SK-MEL-5 (cell line): ENCODE results near the gene INTS15. TPM values are rescaled to one million over a fixed set of nuclear protein-coding genes. Genes with fewer than 3 reads are reported as not detected.
A peak's percentile ranks its signal among the peaks of the same experiment; 100 is the strongest.

Source experiments
- DNase-seq: peaks from one replicate; pipeline ENCODE4 v3.0.0-alpha.2; 2016; ENCODE audit warnings: low read depth, low spot score
- in situ Hi-C: cut with HindIII; loops from 2 replicates; pipeline ENCODE4 v1.10.0; 2016; ENCODE audit warnings: low sequenced_read_pairs, high pct_unique_total_duplicates, low pct_unique_long_range_greater_than_20kb
- polyA plus RNA-seq, 2 experiments: library from polyadenylated mRNA; depleted of rRNA; stranded (reverse); fragments of >200 nt; gene quantifications; 2 replicates each; pipeline ENCODE4 v1.2.3, GENCODE V29; 2015
- total RNA-seq: library from RNA; depleted of rRNA; stranded (reverse); fragments of >200 nt; shearing (Covaris generic); gene quantifications from 2 replicates; pipeline ENCODE4 v1.2.3, GENCODE V29; 2014; rRNA removed

The INTS15 gene
- total RNA-seq: 18.5 and 28.2 TPM in 2 replicates
- polyA plus RNA-seq (2015; cell fraction: cytosol; rRNA removed): 57.8 and 57.9 TPM in 2 replicates
- polyA plus RNA-seq (2015; cell fraction: nucleus; rRNA removed): 36.7 and 70.3 TPM in 2 replicates

DNA sequence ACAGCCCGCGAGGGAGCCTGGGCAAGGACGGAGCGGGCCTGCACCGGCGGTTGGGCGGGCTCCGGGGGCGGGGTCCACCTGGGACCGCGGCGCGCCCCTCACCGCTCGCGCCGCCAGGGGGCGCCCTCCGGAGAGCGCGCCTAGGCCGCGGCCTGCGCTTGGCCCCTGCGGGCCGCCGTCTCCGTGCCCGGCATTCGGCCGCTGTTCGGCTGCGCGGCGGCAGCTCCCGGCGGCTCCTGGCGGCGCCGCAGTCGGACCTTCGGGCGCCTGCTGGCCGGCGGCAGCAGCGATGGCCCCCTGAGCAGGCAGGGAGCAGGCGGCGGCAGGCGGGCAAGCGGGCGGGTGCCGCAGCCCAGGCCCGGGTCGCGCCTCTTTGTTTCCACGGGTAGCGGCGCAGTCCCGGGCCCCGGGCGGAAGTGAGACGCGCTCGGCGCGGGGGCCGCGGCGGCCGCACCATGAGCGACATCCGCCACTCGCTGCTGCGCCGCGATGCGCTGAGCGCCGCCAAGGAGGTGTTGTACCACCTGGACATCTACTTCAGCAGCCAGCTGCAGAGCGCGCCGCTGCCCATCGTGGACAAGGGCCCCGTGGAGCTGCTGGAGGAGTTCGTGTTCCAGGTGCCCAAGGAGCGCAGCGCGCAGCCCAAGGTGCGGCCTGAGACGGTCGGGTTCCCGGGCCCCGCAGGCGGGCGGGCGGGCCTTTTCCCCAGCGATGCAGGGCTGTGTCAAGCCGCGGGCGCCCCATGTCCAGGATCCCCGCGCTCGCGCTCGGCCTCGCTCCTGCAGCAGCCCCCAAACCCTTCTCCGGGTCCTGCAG, at the start of gene INTS15:
INTS15 (plus strand) TSS at position 193 of the 816 bp plus-strand sequence; CDS start at position 456, 263 bp downstream.
- peak; percentile 82 for DNase-seq
- in situ Hi-C loops: no loop called here

DNA sequence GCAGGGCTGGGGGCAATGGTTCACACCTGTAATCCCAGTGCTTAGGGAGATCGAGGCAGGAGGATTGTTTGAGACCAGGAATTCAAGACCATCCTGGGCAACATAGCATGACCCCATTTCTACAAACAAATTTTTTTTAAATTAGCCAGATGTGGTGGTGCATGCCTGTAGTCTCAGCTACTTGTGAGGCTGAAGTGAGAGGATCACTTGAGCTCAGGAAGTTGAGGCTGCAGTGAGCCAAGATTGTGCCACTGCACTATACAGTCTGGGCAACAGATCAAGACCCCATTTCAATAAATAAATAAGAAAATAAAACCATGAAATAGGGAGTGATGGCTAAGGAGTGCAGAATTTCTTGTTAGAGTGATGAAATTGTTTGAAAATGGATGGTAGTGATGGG, 47.5 kb upstream of the INTS15 start:
- in situ Hi-C loops: no loop called here
- no peak for DNase-seq

DNA sequence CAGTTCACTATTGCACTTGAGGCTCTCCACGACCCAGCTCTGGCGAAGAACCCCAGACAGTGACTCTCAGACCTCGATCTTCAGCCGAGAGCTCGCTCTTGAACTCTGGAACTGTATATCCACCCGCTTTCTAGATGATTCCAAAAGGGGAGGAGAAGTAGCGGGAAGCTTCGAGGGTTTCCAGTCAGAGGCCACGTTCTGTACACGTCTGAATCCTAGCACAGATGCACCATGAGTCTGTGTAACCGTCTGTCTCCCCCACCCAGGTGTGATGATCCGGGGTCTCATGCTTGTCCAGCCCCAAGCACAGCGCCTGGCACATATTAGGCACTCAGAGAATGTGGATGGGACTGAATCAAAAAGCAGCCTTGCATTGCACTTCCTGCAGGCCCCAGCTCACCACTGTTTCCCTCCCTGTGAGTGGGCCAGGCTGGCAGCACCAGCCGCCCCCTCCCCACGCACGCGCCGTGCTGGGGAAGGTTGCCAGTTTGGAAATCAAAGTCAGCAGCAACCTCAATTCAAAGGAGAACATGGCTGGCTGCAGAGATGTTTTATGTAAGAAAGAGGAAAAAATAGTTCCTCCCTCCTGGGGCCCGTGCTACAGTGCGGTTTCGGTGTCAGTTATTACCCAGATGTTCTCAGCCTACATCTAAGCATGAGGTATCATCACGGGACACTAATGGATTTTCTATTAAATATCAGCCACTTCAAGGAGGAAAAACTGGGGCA, 44.3 kb upstream of the INTS15 start:
- no peak for DNase-seq
- in situ Hi-C loops: no loop called here

DNA sequence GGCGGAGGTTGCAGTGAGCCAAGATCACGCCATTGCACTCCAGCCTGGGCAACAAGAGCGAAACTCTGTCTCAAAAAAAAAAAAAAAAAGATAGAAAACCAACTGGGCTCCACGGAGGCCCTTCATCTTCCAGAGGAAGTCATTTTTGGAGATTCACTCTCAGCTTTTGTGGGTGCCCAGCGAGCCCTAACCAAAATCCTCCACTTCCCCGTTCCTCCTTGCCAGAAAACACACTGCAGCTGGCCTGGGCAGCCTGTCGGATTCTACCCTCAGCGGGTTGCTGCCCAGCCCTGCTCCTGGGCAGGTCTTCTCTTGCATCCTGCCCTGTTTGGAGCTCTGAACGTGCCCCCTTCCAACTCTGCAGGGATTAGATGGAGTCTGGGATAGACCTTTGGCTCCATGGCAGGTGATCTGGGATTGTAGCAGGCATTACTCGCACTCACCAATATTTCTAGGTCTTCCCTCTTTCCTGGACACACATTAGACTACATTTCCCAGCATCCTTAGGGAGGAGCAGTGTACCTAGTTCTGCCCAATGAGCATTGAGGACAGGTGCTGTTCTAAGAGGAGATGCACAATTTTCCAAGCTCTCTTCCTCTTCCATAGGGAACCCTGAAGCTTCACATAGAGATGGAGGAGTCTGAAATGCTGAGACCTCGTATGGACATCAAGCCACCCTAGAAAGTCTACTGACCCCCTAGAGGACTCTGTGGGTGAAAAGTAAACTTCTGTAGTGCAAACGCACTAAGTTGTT, 43.1 kb upstream of the INTS15 start:
- in situ Hi-C loops: no loop called here
- peak; percentile 56 for DNase-seq

DNA sequence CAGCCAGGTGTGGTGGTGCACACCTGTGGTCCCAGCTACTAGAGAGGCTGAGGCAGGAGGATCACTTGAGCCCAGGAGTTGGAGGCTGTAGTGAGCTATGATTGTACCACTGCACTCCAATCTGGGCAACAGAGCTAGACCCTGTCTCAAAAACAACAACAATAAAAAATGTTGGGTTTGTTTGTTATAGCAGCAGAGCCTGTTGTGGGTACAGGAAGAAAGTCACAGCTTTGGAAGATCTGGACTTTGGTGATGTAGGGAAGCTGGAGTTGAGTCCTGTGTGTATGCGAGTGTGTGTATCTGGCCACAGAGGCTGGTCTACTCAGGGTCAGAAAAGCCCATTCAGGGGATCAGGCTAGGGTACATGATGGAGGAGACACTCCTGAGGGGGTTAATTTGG, 42.4 kb upstream of the INTS15 start:
- in situ Hi-C loops: no loop called here
- DNase-seq: no peak

DNA sequence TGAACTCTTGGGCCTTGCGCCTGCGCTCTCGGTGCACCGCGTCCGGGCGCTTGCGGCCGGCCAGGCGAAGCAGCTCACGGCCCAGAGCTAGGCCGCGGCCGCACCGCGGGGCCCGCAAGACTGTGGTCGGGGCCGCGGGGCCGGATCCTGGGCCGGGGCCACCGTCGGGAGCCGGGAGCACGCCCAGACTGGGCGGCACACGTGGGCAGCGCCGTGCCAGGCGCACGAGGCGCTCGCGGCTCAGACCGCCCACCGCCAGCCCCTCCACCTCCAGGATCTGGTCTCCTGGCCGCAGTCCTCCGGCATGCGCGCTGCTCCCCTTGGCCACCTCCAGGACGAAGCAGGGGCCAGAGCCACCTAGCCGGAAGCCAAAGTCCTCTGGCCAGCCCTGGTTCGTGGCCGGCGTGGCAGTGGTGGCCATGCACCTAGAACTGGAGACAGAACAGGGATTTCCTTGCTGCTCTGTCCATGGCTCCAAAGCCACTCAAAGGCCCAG, 38.8 kb upstream of the INTS15 start, which contains the start of gene GRID2IP:
GRID2IP (minus strand) TSS at position 446 of the 496 bp plus-strand sequence; CDS start at position 421, 25 bp downstream.
- in situ Hi-C loops: no loop called here
- DNase-seq: no peak

DNA sequence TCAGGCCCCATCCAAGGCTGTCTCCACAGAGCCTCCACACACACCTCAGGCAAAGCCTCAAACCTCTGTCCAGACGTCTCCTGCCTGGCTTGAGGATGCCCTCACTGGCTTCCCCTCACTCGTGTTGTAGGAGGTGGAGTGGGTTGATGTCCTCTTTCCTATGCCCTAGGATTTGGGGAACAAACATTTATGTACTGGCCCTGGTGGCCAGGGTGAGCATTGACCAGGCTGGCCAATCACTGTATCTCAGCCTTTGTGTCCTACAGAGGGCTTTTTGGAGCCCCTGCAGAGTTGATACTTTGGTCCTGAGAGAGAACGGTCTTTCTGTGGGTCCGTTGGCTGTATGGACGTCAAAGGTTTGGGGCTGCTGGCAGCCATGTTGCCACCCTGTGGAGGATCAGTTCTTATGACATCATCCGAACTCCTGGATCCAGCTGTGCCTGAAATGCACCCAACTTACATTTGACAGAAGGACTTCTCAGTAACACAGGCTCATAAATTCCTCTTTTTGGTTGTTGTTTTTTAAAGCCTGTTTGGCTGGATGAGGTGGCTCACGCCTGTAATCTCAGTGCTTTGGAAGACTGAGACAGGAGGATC, 36.3 kb upstream of the INTS15 start:
- DNase-seq: no peak
- in situ Hi-C loops: no loop called here

DNA sequence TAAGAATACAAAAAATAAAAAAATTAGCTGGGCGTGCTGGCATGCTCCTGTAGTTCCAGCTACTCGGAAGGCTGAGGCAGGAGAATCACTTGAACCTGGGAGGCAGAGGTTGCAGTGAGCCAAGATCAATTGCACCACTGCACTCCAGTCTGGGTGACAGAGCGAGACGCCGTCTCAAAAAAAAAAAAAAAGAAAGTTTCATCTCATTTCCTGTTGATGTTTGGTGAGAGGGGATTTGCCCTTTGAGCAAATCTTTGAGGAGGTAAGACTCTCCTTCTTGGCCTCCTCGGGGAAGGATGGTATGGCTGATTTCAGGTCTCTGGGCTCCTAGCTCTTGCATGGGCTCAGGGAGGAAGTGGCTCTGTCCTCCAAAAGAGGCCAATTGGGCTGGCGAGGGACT, 35.0 kb upstream of the INTS15 start:
- DNase-seq: no peak
- in situ Hi-C loops: no loop called here

DNA sequence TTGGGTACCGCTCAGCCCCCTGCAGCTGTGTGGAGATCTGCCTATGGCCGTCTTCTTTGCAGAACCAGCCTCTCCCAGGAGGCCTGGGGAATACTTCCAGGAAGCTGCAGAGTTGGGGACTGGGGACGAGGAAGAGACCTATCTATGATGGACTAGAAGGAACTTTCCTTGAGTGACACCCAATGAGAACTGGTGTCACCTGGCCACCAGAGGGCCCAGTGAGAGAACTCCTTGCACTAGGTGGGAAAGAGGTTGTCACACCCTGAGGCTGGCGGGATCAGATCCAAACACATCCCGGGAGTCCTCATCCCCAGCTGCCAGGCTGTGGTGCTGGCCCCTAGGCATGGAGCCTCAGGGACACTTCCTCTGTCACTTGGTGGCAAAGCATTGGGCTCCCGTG, 33.6 kb upstream of the INTS15 start:
- no peak for DNase-seq
- in situ Hi-C loops: no loop called here

DNA sequence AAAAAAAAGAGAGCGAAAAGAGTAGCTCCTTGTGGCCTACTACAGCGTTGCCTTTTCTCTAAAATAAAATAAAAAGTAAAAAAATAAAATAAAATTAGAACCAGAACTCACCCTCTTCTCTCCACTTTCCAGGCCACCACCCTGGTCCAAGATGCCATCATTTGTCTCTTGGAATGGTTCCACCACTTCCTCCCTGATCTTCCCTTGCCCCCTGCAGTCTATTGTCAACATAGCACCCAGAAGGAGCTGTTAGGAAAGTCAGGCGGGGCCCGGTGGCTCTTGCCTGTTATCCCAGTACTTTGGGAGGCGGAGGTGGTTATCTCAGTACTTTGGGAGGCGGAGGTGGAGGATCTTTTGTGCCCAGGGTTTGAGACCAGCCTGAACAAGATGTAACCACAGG, 31.0 kb upstream of the INTS15 start:
- DNase-seq: peak; percentile 91
- in situ Hi-C loops: no loop called here

DNA sequence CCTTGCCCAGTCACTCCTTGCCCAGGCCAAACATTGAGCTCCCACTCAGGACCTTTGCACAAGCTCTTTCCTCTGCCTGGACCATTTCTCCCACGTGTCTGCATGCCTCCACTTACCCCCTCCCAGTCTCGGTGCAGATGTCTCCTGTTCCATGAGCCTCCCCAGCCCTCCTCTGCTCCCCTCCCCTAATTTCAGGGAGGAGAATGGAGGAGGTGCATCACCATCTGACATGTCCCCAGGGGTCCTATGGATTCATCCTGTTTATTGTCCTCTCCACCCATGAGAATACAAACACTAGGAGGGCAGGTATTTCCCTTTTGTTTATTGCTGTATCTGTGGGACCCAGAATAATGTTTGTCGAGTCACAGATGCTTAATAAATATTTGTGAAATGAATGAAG, 29.9 kb upstream of the INTS15 start:
- in situ Hi-C loops: no loop called here
- DNase-seq: no peak

DNA sequence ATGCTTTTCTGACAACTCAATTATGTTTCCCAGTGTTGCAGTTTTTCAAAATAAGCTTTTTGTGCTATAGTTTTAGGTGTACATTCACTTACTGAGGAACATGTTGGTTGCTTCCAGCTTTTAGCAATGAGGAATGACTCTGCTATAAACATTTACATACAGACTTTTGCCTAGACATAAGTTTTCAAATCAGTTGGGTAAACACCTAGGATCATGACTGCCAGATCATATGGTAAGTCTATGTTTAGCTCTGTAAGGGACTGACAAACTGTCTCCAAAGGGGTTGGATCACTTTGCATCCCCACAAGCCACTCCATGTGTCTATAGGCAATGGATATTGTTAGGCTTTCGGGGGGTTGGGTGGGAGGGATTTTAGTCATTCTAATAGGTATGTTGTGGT, 27.7 kb upstream of the INTS15 start:
- DNase-seq: no peak
- in situ Hi-C loops: no loop called here

DNA sequence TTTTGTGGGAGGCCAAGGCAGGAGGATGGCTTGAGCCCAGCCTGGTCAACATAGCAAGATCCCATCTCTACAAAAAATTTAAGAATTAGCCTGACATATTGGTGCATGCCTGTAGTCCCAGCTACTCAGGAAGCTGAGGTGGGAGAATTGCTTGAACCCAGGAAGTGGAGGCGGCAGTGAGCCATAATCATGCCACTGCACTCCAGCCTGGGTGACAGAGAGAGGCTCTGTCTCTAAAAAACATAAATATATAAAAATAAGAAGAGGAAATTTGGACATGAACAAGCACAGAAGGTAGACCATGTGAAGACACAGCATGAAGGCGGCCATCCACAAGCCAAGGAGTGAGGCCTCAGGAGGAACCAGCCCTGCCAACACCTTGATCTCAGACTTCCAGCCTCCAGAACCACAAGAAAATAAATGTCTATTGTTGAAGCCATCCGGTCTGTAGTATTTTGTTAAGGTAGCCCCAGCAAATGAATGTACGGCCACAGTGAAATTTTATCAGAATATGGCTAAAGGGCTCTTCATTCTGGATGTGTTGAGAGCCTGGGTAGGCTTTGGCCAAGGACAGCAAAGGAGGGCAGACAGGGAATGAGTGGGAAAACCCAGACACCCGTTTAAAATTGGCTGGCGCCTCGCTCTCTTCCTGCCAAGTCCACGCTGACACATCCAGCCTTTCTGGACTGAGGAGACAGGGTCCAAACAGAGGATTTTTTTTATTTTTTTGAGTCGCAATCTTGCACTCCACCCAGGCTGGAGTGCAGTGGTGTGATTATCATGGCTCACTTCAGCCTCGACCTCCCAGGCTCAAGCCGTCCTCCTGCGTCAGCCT, 25.7 kb upstream of the INTS15 start:
- in situ Hi-C loops: no loop called here
- DNase-seq: no peak

DNA sequence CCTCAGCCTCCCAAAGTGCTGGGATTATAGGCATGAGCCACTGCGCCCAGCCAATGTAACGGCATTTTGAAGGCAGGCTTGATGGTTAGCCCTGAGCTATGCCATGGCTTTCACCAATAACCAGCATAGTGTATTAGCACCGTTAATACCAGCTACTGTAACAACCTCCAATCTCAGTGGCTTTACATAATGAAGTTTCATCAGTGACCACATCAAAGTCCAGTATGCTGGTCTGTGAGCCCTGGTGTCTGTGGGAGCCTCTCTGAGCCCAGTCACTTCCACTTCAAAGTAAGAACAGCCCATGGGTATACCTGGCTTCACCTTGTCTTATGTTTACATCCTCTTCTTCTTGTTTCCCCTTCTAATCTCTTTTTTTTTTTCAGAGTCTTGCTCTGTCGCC, 24.2 kb upstream of the INTS15 start:
- no peak for DNase-seq

DNA sequence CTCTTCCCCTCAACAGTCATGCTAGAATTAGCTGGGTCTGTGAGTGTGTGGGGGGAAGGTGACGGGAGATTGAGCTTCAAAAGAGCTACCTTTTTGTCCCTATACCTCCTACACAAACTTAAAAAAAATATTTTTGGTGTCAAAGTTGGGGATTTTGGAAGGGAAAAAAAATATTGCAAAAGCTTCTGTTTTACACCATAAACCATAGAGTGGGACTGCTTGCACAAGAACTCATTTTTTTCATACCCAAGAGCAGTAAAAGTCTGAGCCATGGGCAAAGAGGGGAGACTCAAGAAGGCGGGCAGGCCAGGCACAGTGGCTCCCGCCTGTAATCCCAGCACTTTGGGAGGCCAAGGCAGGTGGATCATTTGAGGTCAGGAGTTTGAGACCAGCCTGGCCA, 21.9 kb upstream of the INTS15 start:
- in situ Hi-C loops: no loop called here
- no peak for DNase-seq

More for the DNA sequence above, 24.2 kb upstream of the INTS15 start:
- in situ Hi-C loops: no loop called here

DNA sequence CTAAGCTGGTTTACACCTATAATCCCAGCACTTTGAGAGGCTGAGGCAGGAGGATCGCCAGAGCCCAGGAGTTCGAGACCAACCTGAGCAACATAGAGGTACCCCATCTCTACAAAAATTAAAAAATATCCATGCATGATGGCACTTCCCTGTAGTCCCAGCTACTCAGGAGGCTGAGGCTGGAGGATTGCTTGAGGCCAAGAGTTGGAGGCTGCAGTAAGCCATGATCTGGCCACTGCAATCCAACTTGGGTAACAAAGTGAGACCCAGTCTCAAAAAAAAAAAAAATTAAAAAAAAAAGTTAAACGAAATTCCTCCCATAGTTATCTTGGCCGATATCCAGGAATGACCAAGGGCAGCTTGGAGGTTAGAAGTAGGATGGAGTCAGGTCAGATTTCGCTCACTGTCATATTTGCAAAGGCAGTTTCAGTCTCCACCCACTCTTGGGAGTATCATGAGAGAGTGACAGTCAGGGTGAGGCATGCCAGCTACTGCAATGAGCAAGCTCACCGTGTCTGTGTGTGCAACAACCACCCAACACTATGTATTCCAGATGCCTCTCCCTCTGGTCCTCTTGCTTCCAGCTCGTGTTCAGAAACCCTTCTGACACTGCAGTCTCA, 18.6 kb upstream of the INTS15 start:
- in situ Hi-C loops: no loop called here
- no peak for DNase-seq
